NB4 (cell line): ENCODE measurements around the gene PECR.

Experiments used
- DNase-seq: peaks from one replicate; pipeline ENCODE4 v3.0.0; 2010; ENCODE audit warnings: low read depth
- H3K4me3 ChIP-seq: one replicate; pipeline ENCODE4 v1.5.1; 2011; ENCODE audit warnings: mild to moderate bottlenecking, low read depth, low read length, moderate library complexity
- CTCF ChIP-seq: IDR thresholded peaks from one replicate; pipeline ENCODE4 v1.5.1; 2012; ENCODE audit warnings: low read depth, low read length
- MYC ChIP-seq: IDR thresholded peaks from 2 replicates; pipeline ENCODE4 v1.6.1; 2011; ENCODE audit warnings: low read depth, low read length
- POLR2A ChIP-seq: IDR thresholded peaks from 2 replicates; pipeline ENCODE4 v1.6.1; 2011; ENCODE audit warnings: mild to moderate bottlenecking; ENCODE audit not compliant: insufficient read length; ENCODE audit errors: extremely low read depth
- TF ChIP-seq, protein P1 (sequence below): IDR thresholded peaks from 2 replicates; pipeline ENCODE4 v1.6.1; 2011; ENCODE audit warnings: low read depth, low read length

The PECR gene

GRCh38 chr2:216104691-216105090 is 23.1 kb upstream of the PECR start:
- H3K4me3 ChIP-seq: no peak overlapping the region
- TF ChIP-seq MYC (no peak), CTCF (no peak)
- no peak for DNase-seq

- no peak for DNase-seq
- TF ChIP-seq POLR2A: no peak
- no peak for TF ChIP-seq MYC
- TF ChIP-seq CTCF: no peak
- TF ChIP-seq, protein P1, sequence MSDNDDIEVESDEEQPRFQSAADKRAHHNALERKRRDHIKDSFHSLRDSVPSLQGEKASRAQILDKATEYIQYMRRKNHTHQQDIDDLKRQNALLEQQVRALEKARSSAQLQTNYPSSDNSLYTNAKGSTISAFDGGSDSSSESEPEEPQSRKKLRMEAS: no peak
- H3K4me3 ChIP-seq: no peak overlapping the region
These were observed 21.6 kb upstream of the PECR start for GRCh38 chr2:216103213-216103612.

DNA sequence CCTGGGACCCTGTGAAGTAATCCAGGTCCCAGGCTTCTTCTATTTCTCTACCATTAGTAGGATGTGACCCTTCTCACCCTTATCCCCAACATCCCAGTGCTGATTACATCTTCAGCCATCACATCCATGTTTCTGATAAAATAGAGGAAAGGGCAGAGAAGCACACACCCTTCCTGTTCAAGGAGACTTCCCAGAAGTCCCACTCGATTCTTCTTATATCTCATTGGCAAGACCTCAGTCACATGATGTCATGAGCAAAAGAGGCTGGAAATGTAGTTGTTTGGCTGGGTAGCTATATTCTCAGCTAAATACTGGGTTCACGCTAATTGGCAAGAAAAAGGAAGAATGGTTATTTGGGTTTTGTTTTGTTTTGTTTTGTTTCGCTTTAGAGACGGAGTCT is 19.5 kb upstream of the PECR start:
- TF ChIP-seq POLR2A (no peak), CTCF (no peak), MYC (no peak)
- TF ChIP-seq, protein P1: no peak
- no peak for DNase-seq
- no peak overlapping the region for H3K4me3 ChIP-seq

DNA sequence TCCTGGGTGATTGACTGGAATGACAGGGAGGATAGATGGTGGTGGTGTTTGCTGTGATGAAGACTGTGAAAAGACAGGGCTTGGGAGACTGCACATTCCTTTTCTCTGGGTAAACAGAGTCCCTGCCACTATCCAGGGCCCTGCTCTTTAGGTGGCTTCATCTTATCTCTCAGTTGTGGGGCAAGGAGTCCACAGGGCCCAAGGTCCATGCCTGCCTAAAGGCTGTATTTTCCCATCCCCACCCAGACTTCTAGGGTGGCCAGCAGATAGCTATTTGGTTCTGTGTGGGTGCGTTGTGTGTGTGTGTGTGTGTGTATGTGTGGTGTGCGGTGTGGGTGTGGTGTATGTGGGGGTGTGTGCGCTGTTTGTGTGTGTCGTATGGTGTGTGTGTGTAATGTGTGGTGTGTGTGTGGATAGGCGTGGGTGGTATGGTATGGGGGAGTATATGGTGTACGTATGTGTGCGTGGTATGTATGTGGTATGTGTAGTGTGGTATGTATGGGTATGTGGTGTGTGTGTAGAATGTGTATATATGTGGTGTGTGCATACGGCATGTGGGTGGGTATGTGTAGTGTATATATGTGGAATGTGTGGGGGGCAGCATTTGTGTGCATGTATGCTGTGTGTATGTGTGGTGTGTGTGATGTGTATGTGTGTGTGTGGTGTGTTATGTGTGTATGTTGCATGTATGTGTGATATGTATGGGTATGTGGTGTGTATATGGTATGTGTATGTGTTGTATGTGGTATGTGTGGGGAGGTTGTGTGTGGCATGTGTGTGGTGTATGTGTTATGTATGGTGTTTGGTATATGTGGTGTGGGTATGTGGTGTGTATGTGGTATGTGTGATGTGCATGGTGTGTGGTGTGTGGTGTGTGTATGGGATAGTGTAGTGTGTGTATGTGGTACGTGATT is 17.1 kb upstream of the PECR start:
- no peak overlapping the region for H3K4me3 ChIP-seq
- TF ChIP-seq POLR2A: no peak
- TF ChIP-seq CTCF: no peak
- TF ChIP-seq, protein P1: no peak
- TF ChIP-seq MYC: no peak
- DNase-seq: no peak

GRCh38 chr2:216094701-216095100 is 13.1 kb upstream of the PECR start:
- no peak for DNase-seq
- H3K4me3 ChIP-seq: no peak overlapping the region
- TF ChIP-seq, protein P1: no peak
- TF ChIP-seq MYC (no peak), CTCF (no peak), POLR2A (no peak)
